PFSK-1 (cell line): ENCODE data around the gene SYP.

Experiments
- FOXP2 ChIP-seq: optimal IDR thresholded peaks from 2 replicates; pipeline ENCODE3; 2011; ENCODE audit warnings: borderline replicate concordance, control low read depth, inconsistent platforms; ENCODE audit not compliant: insufficient read depth; ENCODE audit errors: extremely low read length, extremely low read depth
- POLR2AphosphoS5 ChIP-seq: IDR thresholded peaks from 2 replicates; pipeline ENCODE4 v1.6.1; 2012; ENCODE audit warnings: low read depth, mild to moderate bottlenecking, control low read depth, low read length, moderate library complexity
- REST ChIP-seq, 2 experiments: IDR thresholded peaks; 2 replicates each; pipeline versions ENCODE4 v1.6.1 to v1.8.0; 2011 to 2012; ENCODE audit warnings: low read depth in 2 of 2, low read length in 2 of 2, control low read depth in 1 of 2, inconsistent platforms in 1 of 2, mild to moderate bottlenecking in 1 of 2, moderate library complexity in 1 of 2; ENCODE audit not compliant: insufficient read depth in 1 of 2
- SIN3A ChIP-seq: IDR thresholded peaks from 2 replicates; pipeline ENCODE4 v1.6.1; 2012; ENCODE audit warnings: mild to moderate bottlenecking, low read length, moderate library complexity, borderline replicate concordance; ENCODE audit not compliant: insufficient read depth
- TAF1 ChIP-seq: IDR thresholded peaks from 2 replicates; pipeline ENCODE4 v1.6.1; 2012; ENCODE audit warnings: low read length, control low read depth, borderline replicate concordance; ENCODE audit not compliant: insufficient read depth

SYP gene

GRCh38 chrX:49197543-49198087 is 2.4 kb downstream of the SYP start:
- TF ChIP-seq REST (IDR thresholded peaks at IDR 0.05; ENCODE audit: insufficient read depth in 1 of 2, low read depth in 2 of 2, low read length in 2 of 2) (no peak), SIN3A (no peak), TAF1 (no peak), POLR2AphosphoS5 (no peak), FOXP2 (no peak)

- TF ChIP-seq FOXP2 (no peak), REST (IDR thresholded peaks at IDR 0.05; ENCODE audit: insufficient read depth in 1 of 2, low read depth in 2 of 2, low read length in 2 of 2) (no peak), TAF1 (no peak), SIN3A (no peak), POLR2AphosphoS5 (no peak)
Measured at GRCh38 chrX:49193542-49193964, 6.4 kb downstream of the SYP start.

GRCh38 chrX:49192722-49193328 is 7.2 kb downstream of the SYP start:
- TF ChIP-seq POLR2AphosphoS5 (no peak), REST (IDR thresholded peaks at IDR 0.05; ENCODE audit: insufficient read depth in 1 of 2, low read depth in 2 of 2, low read length in 2 of 2) (no peak), FOXP2 (no peak), SIN3A (no peak), TAF1 (no peak)

- no peak for TF ChIP-seq SIN3A
- no peak for TF ChIP-seq POLR2AphosphoS5
- TF ChIP-seq TAF1, result no peak
- no peak for TF ChIP-seq REST (IDR thresholded peaks at IDR 0.05; ENCODE audit: insufficient read depth in 1 of 2, low read depth in 2 of 2, low read length in 2 of 2)
- no peak for TF ChIP-seq FOXP2
Measured at GRCh38 chrX:49191574-49192011, 8.4 kb downstream of the SYP start.
